ENCODE results near the gene HS6ST3. TPM values are rescaled to one million over a fixed set of nuclear protein-coding genes. Genes with fewer than 3 reads are reported as not detected.
"Not testable (repeated sequence)": the region's sequence is repeated elsewhere in the genome, so short reads cannot be mapped to it uniquely, and the experiment has no call there.

HS6ST3 gene
- total and polyA plus RNA-seq, 8 donors: 0.03 to 0.15 (median 0.10) TPM

- Histone ChIP-seq H3K27me3 (no peaks in the 10 kb centered on the region), H3K27ac (no peak overlapping the region), H3K36me3 (no peaks in the 10 kb centered on the region), H3K4me3 (no peak overlapping the region), H3K9me3 (no peaks in the 10 kb centered on the region), H3K4me1 (no peaks in the 10 kb centered on the region)
- no peak for DNase-seq
- no peak for ATAC-seq
- intact Hi-C loops (cut with DNase I): no loop called here
- TF ChIP-seq, protein P1, sequence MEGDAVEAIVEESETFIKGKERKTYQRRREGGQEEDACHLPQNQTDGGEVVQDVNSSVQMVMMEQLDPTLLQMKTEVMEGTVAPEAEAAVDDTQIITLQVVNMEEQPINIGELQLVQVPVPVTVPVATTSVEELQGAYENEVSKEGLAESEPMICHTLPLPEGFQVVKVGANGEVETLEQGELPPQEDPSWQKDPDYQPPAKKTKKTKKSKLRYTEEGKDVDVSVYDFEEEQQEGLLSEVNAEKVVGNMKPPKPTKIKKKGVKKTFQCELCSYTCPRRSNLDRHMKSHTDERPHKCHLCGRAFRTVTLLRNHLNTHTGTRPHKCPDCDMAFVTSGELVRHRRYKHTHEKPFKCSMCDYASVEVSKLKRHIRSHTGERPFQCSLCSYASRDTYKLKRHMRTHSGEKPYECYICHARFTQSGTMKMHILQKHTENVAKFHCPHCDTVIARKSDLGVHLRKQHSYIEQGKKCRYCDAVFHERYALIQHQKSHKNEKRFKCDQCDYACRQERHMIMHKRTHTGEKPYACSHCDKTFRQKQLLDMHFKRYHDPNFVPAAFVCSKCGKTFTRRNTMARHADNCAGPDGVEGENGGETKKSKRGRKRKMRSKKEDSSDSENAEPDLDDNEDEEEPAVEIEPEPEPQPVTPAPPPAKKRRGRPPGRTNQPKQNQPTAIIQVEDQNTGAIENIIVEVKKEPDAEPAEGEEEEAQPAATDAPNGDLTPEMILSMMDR (IDR thresholded peaks at IDR 0.05): no peak
These were observed 411.0 kb downstream of the HS6ST3 start for GRCh38 chr13:96500953-96501352.

DNA sequence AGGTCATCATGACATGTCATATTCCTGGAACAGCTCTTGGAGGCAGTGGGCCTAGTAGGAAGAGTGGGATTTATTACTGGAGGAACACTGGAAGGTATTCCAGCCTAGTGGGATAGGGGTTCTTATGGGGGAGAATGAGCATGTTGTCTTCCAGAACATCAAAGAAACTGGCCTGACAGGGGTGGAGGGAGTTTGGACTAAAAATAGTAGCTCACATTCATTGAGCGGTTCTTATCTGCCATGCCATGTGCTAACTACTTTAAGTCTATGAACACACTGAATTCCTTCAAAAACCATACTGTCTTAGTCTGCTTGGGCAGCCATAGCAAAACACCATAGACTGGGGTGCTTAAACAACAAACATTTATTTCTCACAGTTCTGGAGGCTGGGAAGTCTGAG is 413.6 kb downstream of the HS6ST3 start:
- no peak overlapping the region for H3K27ac ChIP-seq
- no peaks in the 10 kb centered on the region for H3K9me3 ChIP-seq
- H3K27me3 ChIP-seq: no peaks in the 10 kb centered on the region
- ATAC-seq: no peak
- TF ChIP-seq, protein P1 (IDR thresholded peaks at IDR 0.05): no peak
- intact Hi-C loops (cut with DNase I): no loop called here
- no peak overlapping the region for H3K4me3 ChIP-seq
- no peaks in the 10 kb centered on the region for H3K4me1 ChIP-seq
- no peak for DNase-seq
- H3K36me3 ChIP-seq: no peaks in the 10 kb centered on the region

DNA sequence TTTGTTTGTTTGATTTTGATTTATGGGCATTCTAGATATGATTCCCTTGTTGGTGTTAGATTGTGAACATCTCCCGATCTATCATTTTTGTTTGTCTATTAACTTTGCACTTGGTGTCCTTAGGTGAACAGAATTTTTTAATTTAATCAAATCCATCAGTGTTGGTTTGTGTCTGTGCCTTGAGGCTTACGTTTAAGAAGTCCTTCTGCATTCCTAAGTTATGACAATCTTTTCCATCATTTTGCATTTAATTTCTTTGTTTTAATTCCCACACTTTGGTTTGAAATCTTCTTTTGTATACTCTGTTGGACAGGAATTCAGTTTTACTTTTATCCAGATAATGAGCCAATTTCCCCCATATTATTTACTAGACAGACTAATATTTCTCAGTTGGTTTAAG is 421.7 kb downstream of the HS6ST3 start:
- intact Hi-C loops (cut with DNase I): no loop called here
- DNase-seq: no peak
- no peaks in the 10 kb centered on the region for H3K36me3 ChIP-seq
- peaks cover 0 to 7% of the 10 kb centered on the region in 2 donors for H3K9me3 ChIP-seq
- ATAC-seq: no peak
- TF ChIP-seq, protein P1 (IDR thresholded peaks at IDR 0.05): no peak
- no peak overlapping the region for H3K27ac ChIP-seq
- H3K4me1 ChIP-seq: no peaks in the 10 kb centered on the region
- H3K4me3 ChIP-seq: no peak overlapping the region
- H3K27me3 ChIP-seq: no peaks in the 10 kb centered on the region

GRCh38 chr13:96519380-96519779 is 429.5 kb downstream of the HS6ST3 start:
- no peak for DNase-seq
- no peak overlapping the region for H3K27ac ChIP-seq
- H3K27me3 ChIP-seq: no peaks in the 10 kb centered on the region
- TF ChIP-seq, protein P1 (IDR thresholded peaks at IDR 0.05): no peak
- H3K36me3 ChIP-seq: no peaks in the 10 kb centered on the region
- ATAC-seq: no peak
- H3K4me3 ChIP-seq: no peak overlapping the region
- H3K9me3 ChIP-seq: peaks cover 0 to 13% of the 10 kb centered on the region in 2 donors
- intact Hi-C loops (cut with DNase I): no loop called here
- no peaks in the 10 kb centered on the region for H3K4me1 ChIP-seq

GRCh38 chr13:96524398-96525020 is 434.6 kb downstream of the HS6ST3 start:
- H3K36me3 ChIP-seq; ATAC-seq; H3K27me3 ChIP-seq; H3K27ac ChIP-seq; H3K4me3 ChIP-seq; H3K4me1 ChIP-seq; intact Hi-C loops (cut with DNase I); DNase-seq: not testable (repeated sequence)
- H3K9me3 ChIP-seq: peaks cover 0 to 10% of the 10 kb centered on the region in 2 donors

- intact Hi-C loops (cut with DNase I): no loop called here
These were observed 435.8 kb downstream of the HS6ST3 start for GRCh38 chr13:96525715-96526114.

More at GRCh38 chr13:96525715-96526114, 435.8 kb downstream of the HS6ST3 start:
- no peak for DNase-seq
- ATAC-seq: no peak
- Histone ChIP-seq H3K4me3 (no peak overlapping the region), H3K36me3 (no peaks in the 10 kb centered on the region), H3K27me3 (no peaks in the 10 kb centered on the region), H3K4me1 (no peaks in the 10 kb centered on the region), H3K27ac (no peak overlapping the region), H3K9me3 (peaks cover 0 to 7% of the 10 kb centered on the region in 2 donors)
- TF ChIP-seq, protein P1 (IDR thresholded peaks at IDR 0.05): no peak
